ENCODE measurements around the gene HOXB7.

The HOXB7 gene

DNA sequence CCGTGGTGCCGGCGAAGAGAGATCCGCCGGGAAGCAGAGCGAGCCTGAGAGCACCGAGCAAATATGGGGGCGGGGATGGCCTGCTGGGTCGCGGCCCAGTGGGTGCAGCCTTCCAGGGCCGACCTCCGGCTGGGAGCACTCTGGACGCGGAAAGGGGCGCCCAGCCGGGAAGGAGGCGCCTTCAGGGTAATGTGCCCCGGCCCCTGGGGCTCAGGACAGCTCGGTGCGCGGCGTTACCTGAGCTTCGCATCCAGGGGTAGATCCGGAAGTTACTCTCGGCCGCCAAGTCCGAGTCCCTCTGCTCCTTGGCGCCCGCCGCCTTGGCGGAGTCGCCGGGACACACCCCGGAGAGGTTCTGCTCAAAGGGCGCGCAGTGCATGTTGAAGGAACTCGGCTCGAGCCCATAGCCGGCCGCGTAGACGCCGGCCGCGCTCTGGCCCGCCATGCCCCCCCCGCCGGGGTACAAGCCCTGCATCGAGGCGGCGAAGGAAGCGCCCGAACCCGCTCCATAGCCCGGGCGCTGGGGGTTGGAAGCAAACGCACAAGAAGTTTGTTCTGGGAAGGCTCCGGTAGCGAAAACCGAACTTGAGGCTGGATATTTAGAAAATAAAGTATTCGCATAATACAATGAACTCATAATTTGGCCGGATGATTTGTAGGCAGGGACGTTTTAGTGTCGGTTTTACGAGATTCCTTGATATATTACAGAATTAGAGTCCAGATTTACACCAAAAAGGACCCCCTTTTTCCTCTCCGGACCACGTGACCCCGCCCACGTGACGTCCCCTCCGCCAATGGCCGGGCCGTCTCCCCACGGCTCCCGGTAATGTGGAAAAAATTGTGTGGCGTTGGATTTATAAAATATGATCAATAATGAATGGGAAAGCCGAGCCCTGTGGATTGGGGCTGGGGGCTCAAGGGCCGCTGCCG, at the start of gene HOXB7:
Gene HOXB7, minus strand, starts transcription at position 736 of the 930 bp plus-strand sequence. Its CDS starts 99 bp downstream, at position 637.
- peak; percentile 21 for DNase-seq (ENCODE audit: low spot score)

DNA sequence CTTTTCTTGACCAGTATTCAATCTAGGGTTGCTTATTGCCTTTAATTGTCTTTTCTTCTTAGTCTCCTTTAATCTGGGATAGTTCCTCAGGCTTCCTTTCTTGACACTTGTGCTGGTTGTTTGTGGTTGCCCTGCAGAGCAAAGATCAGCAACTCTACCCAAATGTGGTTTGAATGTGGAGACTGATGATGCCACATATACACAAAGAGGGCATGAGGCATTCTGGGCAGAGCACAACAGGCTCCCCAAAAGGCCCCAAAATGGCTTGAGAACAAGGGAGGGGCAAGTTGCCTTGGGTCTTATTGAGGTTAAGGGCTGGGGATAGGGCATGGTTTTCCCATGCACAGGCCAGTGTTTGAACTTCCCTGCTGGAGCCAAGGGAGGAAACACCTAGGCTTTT, 45.1 kb upstream of the HOXB7 start:
- DNase-seq (ENCODE audit: low spot score) = no peak

DNA sequence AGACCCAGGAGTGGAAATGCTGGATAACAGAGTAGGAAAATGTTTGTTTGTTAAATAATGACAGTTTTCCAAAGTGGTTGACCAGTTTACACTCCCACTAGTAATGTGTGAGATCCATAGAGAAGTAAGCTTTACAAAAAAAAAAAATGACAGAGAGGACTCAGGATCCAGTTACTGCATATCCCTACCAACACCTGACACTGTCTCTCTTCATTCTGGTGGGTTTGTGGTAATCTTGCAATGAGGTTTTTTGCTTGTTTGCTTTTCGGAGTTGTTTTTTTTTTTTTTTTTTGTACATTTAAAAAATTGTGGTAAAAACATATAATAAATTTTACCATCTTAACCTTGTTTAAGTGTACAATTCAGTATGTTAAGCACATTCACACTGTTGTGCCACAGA, 38.9 kb upstream of the HOXB7 start:
- DNase-seq (ENCODE audit: low spot score) = no peak

DNA sequence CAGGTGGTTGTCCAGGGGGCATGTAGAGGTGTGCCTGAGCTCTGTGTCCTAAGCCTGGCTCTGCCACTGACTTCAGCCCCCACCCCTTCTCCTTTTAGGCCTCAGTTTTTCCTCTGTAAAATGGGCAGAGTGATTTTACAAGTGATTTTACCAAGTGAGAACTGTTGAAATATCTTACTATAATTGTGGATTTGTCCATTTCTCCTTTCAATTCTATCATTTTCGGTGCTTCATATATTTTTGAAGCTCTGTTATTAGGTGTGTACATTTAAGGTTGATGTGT, 37.1 kb upstream of the HOXB7 start:
- DNase-seq (ENCODE audit: low spot score) = no peak

DNA sequence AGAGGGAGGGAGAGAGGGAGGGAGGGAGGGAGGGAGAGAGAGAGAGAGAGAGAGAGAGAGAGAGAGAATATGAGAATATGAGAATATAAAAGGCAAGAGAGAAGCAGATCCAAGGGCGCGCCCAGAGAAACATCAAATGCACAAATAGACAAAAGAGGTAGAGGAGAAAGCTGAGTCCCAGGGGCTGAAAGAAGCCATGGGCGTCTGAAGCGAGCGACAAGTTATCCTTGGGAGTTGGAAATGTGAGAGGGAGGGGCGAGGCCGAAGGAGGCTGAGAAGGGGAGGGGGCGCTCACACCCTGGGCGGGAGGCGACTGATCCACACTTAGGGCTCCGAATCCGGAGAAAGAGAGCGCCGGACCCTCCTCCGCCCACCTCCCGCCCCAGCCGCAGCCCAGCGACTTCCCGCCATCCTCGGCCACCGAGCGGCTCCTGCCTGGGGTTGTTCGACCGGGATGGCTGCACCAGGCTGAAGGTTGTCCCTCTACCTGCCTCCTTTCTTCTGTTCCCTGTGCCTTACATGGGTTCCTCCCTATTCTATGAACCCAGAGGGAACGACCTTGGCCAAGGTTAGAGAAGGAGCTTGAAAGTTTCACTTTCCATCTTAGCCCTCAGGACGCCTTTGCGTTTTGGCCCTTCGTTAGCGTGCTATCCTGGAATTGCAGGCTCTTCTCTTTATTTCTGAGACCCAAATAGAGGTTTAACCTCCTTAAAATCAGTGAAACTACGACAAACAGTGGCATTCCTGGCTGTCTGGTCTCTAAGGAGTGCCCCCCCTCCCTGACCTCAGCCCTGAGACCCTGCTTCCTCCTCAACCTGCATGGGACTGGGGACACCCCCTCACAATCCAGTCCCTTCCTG, 36.5 kb upstream of the HOXB7 start:
- DNase-seq (ENCODE audit: low spot score) = no peak

DNA sequence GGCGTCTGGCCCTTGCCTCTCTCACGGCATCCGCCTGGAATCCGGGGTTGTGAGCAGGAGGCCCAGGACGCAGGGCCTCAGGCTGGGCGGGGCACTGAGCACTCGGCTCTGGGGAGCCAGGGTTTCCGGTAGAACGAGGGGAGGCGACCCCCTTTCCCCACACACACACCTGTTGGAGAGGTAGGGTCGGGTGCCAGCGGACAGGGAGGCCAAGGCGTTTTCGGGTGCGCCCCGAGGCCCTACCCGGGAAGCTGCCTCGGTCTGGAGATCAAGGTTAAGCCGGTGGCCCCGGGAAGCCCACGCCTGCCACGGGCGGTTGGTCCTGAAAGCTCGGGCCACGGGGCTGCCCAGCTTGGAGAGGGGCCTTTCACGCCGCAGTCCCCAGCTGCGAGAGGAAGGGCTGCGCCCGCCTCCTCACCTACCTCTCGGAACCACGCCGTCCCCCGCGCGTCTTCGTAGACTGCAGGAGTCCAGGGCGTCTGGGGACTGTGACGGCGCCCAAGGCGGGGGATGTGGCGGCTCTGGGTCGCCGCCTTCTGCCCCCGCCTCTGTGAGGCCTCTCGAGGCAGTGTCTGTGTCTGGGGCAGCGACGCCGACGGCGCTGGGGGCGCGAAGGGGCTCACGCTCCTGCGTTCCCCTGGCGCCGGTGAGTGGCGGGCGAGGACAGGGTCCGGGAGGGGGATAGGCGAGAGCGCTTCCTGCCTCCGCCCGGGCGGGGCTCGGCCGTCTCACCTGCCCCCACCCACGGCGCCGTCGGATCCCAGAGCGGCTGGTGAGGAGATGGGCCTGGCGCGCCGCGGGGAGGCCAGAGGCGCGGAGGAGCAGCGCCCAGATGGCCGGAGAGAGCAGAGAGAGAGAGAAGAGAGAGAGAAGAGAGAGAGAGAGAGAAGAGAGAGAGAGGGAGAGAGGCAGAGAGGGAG, 35.6 kb upstream of the HOXB7 start:
- no peak for DNase-seq (ENCODE audit: low spot score)

DNA sequence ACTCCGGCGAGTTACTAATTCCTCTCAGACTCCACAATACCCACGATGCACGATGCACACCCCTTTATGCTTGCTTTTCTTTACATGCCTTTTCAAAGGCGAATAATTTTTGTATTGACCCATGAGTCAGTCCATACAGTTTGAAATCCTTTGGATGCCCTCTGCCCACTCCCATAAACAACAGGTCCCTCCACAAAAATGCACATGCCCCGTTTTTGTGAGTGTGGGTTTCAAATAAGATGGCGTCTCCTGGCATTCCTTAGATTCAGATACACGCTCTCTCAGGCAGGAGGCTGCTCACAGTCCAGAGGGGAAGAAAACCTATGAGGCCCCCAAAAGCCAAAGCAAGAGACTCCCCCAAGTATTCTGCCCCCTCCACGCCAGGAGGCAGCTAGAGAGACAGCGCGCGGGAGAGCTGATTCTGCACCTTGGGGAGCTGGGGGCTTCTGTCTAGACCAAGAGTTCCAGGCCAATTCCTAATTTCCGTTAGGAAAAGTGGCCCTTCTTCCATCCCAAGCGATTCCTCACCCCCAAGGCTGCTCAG, 34.9 kb upstream of the HOXB7 start:
- DNase-seq (ENCODE audit: low spot score) = no peak

DNA sequence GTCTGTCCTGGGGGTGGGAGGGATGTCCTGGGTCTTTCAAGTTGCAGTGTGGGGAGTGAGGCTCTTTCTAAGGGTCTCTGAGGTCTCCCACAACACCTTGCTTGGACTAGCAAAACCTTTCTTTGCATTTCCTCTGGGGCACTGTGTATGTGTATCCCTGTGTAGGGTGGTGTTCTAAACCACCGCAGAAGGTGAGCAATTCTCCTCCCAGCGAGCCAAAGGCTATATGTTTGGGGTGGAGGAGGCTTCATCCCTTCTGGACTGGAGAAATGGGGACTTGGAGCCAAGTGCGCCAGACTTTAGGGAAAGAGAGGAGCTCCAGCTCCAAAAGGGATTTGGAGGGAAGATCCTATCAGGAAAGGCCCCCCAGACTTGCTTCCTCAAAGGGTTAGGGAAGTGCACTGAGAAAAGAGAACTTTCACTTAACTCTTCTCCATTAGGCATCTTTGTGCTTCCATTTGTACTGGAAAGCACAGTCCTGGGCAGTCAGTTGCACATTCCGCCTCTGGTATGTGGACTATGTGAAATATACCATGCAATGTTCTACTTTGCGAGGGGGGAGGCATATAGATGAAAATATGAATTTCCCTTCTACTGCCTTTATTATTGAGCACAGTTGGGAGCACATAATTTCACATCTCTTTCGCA, 34.2 kb upstream of the HOXB7 start:
- DNase-seq (ENCODE audit: low spot score) = no peak

DNA sequence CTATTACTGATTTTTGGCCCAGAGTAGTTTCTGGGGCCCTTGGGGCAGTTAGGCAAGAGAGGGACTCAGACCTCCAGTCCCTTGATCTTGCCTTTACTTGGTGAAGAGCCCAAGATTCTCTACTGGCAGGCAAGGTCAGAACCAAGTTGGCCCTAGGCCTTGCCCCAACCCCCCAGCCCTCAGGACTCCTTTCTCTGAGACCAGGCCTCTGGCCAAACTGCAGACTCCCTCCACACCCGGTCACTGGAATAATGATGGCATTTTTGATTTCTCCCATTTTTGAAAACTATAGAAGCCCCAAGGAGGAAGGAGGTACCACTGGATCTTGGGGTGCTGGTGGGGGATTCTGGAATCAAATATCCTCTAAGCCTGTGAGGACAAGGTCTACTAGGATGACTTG, 33.3 kb upstream of the HOXB7 start:
- no peak for DNase-seq (ENCODE audit: low spot score)

DNA sequence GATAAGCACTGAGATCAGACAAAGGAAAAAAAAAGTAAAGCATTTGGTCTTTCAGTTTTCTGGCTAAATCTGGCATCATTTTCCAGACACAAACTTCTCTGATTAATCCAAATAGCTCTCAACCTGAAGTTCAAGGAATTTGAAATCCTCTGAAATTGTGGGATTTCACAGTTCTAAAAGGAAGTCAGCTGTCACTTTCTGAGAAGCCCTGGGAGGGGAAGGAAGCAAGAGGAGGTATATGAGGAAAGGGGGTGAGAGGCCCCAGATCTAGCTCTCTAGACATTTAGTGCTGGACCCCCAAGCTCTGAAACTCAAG, 32.8 kb upstream of the HOXB7 start:
- DNase-seq (ENCODE audit: low spot score) = no peak

DNA sequence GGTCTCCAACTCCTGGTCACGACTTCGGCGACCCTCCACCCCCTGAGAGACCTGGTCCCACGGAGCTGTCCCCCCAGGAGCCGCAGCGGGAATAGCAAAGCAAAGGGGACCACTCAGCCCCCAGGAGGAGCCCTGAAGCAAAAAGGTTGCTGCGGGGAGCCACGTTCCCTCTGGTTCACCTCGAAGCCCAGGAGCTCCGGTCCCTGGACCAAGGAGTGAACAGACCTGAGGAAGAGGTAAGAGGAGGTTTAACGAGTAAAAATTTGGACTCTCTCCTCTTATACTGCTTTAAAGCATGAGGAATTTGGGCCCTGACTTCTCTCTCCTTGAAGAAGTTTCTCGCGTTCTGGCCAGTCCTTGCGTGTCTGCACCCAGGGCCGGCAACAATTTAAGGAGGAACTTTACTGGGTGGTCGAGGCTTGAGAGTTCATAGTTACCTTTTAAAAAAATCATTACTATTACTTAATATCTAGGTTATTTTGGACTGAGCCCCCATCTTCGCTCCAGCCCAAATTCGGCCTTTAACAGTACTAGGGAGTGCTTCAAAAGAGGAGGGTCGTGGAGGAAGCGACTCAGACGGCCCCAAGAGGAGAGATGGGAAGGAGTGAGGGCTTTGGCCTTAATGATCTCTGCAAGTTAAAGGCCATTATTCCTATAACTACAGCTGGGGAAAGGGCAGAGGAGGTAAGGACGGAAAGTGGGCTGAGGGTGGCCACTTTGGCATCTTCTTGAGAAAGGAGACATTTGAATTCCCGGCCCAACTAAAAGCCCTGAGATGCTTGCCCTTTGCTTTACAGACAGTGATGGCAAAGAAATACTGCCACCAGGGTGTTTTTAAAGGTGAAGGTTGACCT, 32.3 kb upstream of the HOXB7 start:
- DNase-seq (ENCODE audit: low spot score) = no peak

DNA sequence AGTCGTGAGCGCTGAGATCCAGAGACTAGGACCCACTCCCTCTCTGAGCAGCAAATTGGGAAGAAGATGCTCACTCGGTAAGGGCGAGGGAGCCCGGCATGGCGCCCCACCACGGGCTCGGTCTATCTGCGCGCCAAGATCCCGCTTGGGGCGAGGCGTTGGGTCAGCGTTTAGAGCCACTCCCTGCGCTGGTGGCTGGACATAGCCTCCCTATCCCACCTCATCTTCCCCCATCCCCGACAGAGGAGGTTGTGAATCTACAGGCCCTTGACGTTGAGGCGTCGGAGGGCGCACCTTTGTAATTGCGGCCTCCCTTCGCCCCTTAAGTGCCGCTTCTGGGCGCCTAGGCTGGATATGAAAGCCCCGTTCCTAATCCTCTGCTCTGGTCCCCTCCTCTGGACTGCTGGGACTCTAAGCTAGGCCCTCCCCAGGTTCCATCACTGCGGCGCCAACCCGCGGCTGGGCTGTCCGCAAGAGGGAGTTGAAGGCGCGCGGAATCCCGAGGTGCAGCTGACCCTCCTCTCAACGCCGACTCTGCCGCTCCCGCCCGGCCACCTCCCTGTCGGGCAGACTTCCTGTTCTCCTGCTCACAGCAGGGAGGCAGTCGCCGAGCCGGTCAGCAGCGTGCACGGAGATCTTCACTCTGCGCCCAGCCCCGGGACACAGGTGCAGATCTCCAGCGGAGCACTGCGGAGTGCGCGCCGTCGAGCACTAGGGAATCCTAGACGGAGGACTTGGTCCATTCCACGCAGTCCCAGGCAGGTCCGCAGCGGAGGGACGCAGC, 31.4 kb upstream of the HOXB7 start:
- DNase-seq (ENCODE audit: low spot score) = no peak

DNA sequence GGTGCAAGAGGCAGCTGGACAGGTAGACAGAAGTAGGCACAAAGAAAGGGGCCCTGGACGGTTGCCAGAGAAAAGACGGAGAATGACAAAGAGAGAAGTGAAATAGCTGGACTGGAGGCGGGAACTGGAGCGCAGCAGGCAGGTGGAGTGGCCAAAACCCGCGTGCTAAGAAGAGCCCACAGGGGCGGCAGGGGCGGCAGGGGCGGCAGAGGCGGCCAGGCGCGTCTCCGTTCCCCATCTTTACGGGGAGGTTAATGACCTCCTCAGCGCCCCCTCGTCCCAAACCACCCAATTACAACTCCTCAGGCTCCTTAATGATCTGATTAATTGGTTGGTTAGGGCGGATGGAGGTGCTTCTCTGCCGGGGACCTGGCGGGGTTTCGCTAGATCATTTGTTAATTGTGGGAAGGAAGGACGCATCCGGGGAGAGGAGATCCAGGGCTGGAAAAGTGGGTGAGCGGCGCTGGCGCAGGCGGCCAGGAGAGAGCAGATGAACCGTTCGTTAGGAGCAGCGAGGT, 30.8 kb upstream of the HOXB7 start:
- no peak for DNase-seq (ENCODE audit: low spot score)

DNA sequence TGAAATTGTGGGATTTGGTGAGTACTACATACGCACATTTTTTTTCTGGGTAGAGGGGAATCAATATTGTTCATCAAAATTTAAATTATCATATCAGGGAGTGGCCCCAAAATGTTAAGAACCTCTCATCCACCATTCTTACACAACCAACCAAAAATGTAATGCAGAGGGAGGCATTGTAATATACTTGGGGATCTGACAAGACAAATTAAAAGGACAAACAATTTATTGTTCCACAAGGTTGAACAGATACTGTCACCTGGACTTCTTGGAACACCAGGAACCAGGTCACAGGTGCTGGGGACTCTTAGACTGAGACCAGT, 30.0 kb upstream of the HOXB7 start:
- no peak for DNase-seq (ENCODE audit: low spot score)

DNA sequence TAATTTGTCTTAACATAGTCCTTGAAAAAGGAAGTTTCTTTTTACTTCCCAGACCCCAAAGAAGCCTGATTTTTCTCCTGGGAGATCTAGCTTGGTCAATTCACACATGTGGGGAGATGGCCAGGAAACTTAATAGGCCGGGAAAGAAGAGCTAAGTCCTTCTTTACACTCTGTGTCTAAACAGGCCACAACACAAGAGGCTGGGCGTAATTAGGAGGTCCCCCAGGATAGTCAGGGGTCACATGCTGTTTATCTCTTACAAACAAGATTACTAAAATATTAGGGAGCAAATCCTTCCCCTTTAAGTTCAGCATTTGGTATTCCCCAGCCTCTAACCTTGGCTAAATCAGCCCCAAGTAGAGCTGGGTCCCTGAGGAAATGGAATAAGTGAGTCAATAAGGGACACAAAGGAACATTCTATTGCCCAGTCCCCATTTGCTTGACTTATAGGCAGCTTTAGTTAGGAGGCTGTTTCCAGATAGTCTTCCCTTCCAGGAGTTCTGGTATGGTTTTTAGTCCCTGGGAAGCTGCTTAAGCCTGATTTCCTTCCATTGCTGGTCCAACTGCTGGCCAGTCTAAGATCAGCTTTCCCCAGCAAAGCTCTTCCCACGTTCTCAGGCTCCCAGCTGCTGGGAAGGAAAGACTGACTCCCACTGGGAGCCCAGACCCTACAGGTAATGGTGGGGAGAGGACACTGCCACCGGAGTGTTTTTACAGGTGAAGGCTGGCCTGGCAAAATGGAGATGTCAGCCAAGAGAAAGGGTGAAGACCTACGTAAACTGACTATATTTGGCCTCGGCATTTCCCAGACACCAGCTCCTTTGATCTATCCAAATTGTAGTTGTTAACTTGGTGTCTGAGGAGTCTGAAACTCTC, 29.4 kb upstream of the HOXB7 start:
- no peak for DNase-seq (ENCODE audit: low spot score)

DNA sequence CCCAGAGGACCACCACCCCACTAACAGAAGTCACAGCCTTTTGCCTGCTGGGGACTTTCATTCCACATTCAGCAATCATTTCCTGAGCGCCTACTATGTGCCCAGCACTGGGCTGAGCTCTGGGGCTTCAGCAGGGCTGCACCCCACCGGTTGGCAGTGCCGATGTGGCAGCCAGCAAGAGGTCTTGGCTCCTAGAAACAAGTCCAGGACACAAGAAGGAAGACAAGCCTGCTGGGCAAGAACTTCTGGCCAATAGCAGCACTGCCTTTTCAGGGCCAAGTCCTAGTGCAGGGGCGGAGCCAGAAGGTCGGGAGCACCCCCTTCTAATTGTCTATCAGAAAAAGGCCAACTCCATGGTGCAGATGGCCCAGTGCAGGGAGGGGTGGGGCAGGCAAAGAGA, 28.3 kb upstream of the HOXB7 start:
- DNase-seq (ENCODE audit: low spot score) = no peak

DNA sequence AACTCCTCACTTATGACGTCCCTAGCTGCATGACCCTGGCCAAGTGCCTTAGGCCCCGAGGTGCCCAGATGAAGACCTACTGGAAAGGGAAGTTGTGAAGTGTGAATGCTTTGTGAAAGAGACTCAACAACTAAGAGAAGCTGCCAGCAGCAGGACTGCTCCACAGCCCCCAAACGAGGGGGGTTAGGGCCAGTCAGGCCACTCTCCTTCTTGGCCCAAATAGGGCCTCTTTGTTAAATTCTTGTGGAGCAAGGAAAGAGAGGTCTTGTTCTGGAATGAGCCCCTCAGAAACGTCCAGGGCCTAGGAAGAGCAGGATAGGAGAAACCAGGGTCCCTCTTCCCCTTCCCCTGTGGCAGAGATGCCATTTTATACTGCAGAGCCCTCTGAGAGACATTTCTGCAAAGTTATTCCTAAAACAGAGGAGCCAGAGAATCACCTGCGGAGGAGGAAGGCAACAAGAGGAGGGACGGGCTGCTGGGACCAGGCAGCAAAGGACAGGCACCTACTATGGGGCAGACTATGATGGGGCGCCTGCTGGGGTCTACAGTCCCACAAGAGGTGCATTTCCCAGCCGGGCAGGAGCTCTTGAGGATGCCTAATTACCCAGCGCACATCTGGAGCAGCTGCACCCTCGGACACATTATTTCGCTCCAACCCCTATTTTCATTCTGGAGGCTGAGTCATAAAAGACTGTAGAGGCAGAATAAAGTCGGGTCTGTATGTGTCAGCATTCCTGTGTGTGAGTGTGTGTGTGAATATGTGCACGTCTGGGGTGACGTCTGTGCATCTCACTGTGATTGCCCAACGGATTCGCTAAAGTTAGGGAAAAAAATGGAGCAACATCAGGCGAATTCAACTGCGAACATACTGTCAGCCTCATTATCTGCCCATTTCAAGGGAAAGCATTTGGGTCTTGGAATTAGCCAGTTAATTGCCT, 26.8 kb upstream of the HOXB7 start:
- DNase-seq (ENCODE audit: low spot score) = no peak
